Endothelial cell of umbilical vein (primary cell): ENCODE results near the gene OR10A2. TPM values are rescaled to one million over a fixed set of nuclear protein-coding genes. Genes with fewer than 3 reads are reported as not detected.

Source experiments
- BruUV-seq: library from RNA; stranded (reverse); fragments of 400-500 nt; replicated peaks from 2 replicates; lab custom pipeline; 2021; lab: Mats Ljungman, UMichigan
- CTCF ChIA-PET: fragments of 300-600, 350-600 bp; sonication (Branson Sonifier 250); formaldehyde crosslinking; loops from one replicate; lab custom pipeline; 2021; ENCODE audit warnings: antibody characterized with exemption, inconsistent platforms; lab: Charles Lee
- POLR2A ChIA-PET: fragments of 300-600, 350-600 bp; sonication (Branson Sonifier 250); formaldehyde crosslinking; loops from one replicate; lab custom pipeline; 2021; ENCODE audit warnings: antibody characterized with exemption, inconsistent platforms; lab: Charles Lee
- DNase-seq: peaks from one replicate; pipeline ENCODE4 v3.0.0-alpha.2; 2011; ENCODE audit warnings: low read depth, low spot score
- FAIRE-seq: peaks from 2 replicates; lab custom pipeline; 2011; peaks lifted over from hg19 to GRCh38; lab: Jason Lieb, UNC
- H2AFZ ChIP-seq: 2 replicates; pipeline ENCODE4 v1.6.0; 2012; ENCODE audit warnings: low read depth, low read length, control low read depth, inconsistent platforms
- H3K27ac ChIP-seq: 2 replicates; pipeline ENCODE4 v1.5.1; 2011; ENCODE audit warnings: low read depth, mild to moderate bottlenecking, control low read depth, low read length, moderate library complexity; ENCODE audit not compliant: insufficient read depth
- H3K27me3 ChIP-seq, 2 experiments: 2 replicates each; pipeline versions ENCODE4 v1.6.0 to v1.6.1; 2011; ENCODE audit warnings: low read length in 2 of 2, mixed read lengths in 1 of 2; ENCODE audit not compliant: control insufficient read depth in 2 of 2, insufficient read depth in 2 of 2
- H3K36me3 ChIP-seq, 2 experiments: 2 replicates in 1 of 2; 3 replicates in 1 of 2; pipeline ENCODE4 v1.5.1; 2011; ENCODE audit warnings: low read length in 2 of 2, mild to moderate bottlenecking in 1 of 2, moderate library complexity in 1 of 2; ENCODE audit not compliant: control insufficient read depth in 2 of 2, insufficient read depth in 2 of 2; ENCODE audit errors: extremely low read depth in 1 of 2
- H3K4me1 ChIP-seq: 3 replicates; pipeline ENCODE4 v1.5.1; 2011; ENCODE audit warnings: mild to moderate bottlenecking, low read length; ENCODE audit not compliant: control insufficient read depth, insufficient read depth; ENCODE audit errors: extremely low read depth
- H3K4me2 ChIP-seq: 2 replicates; pipeline ENCODE4 v1.6.1; 2011; ENCODE audit warnings: low read length, control low read depth, mixed read lengths; ENCODE audit not compliant: insufficient read depth
- H3K4me3 ChIP-seq, 3 experiments: fragments of 200-600 bp in 1 of 3; sonication (generic), shearing (Covaris generic) in 1 of 3; replicated peaks in 1 of 3; 2 replicates each; pipeline ENCODE4 v1.5.1; 2011 to 2016; ENCODE audit warnings: control low read depth in 3 of 3, low read length in 3 of 3, mild to moderate bottlenecking in 2 of 3, inconsistent platforms in 1 of 3, low read depth in 1 of 3, moderate library complexity in 1 of 3; ENCODE audit not compliant: insufficient read depth in 1 of 3
- H3K79me2 ChIP-seq: 2 replicates; pipeline ENCODE4 v1.6.0; 2012; ENCODE audit warnings: low read length, inconsistent platforms; ENCODE audit not compliant: control insufficient read depth, insufficient read depth
- H3K9ac ChIP-seq: replicated peaks from 2 replicates; pipeline ENCODE3; 2011; ENCODE audit warnings: low read length, control low read depth; ENCODE audit not compliant: insufficient read depth; ENCODE audit errors: extremely low read depth
- H3K9me1 ChIP-seq: replicated peaks from 3 replicates; pipeline ENCODE4 v1.6.0; 2011; ENCODE audit warnings: mild to moderate bottlenecking, low read length; ENCODE audit not compliant: control insufficient read depth, insufficient read depth; ENCODE audit errors: extremely low read depth
- H3K9me3 ChIP-seq: replicated peaks from 2 replicates; pipeline ENCODE4 v1.5.1; 2012; ENCODE audit warnings: low read length, inconsistent platforms; ENCODE audit not compliant: control insufficient read depth, insufficient read depth
- H4K20me1 ChIP-seq: replicated peaks from 2 replicates; pipeline ENCODE3; 2011; ENCODE audit warnings: mild to moderate bottlenecking, low read length; ENCODE audit not compliant: control insufficient read depth, insufficient read depth; ENCODE audit errors: extremely low read depth
- FOS ChIP-seq: IDR thresholded peaks from 2 replicates; pipeline ENCODE4 v1.6.1; 2011; ENCODE audit warnings: mild to moderate bottlenecking, low read length, moderate library complexity, borderline replicate concordance; ENCODE audit not compliant: insufficient read depth
- GATA2 ChIP-seq: IDR thresholded peaks from 2 replicates; pipeline ENCODE4 v1.7.0; 2011; ENCODE audit warnings: low read depth, mild to moderate bottlenecking, moderate library complexity, mixed read lengths, low read length; ENCODE audit not compliant: insufficient read length, insufficient read depth
- MYC ChIP-seq: IDR thresholded peaks from one replicate; pipeline ENCODE4 v1.6.1; 2011; ENCODE audit warnings: mild to moderate bottlenecking, low read depth, low read length
- POLR2A ChIP-seq: IDR thresholded peaks from 2 replicates; pipeline ENCODE4 v1.6.1; 2012; ENCODE audit warnings: low read depth, mild to moderate bottlenecking, control low read depth, low read length
- POLR2AphosphoS5 ChIP-seq: IDR thresholded peaks from 2 replicates; pipeline ENCODE4 v1.6.1; 2012; ENCODE audit warnings: low read depth, mild to moderate bottlenecking, control low read depth, low read length, moderate library complexity; ENCODE audit not compliant: insufficient read depth
- dilution Hi-C: fragments of 300-500 bp; cut with MboI; formaldehyde crosslinking; loops from one replicate; pipeline ENCODE4 v1.15.0; 2019; ENCODE audit warnings: low sequenced_read_pairs; ENCODE audit not compliant: extremely low pct_ligation_motif_present
- intact Hi-C: fragments of 100-400 bp; cut with micrococcal nuclease; formaldehyde crosslinking; loops from one replicate; pipeline ENCODE4 v1.10.0; 2022
- polyA plus RNA-seq, 4 experiments: library from polyadenylated mRNA; depleted of rRNA in 3 of 4; stranded (reverse) in 3 of 4; unstranded in 1 of 4; fragments of >200 nt; gene quantifications; 2 replicates each; pipeline versions ENCODE4 v1.2.1 to v1.2.3, GENCODE V29; 2011 to 2012; ENCODE audit warnings: missing spikeins in 1 of 4
- total RNA-seq: library from RNA; stranded (reverse); gene quantifications from 2 replicates; pipeline ENCODE4 v1.2.3, GENCODE V29; 2021
- TF ChIP-seq, protein P1 (sequence below), 2 donors: IDR thresholded peaks; 1 replicate in 1 of 2; 2 replicates in 1 of 2; pipeline ENCODE4 v1.5.1; 2011; ENCODE audit warnings: low read length in 2 of 2, mild to moderate bottlenecking in 2 of 2, moderate library complexity in 2 of 2, control low read depth in 1 of 2, inconsistent platforms in 1 of 2, low read depth in 1 of 2; ENCODE audit not compliant: insufficient read depth in 1 of 2; ENCODE audit errors: extremely low read depth in 1 of 2
- TF ChIP-seq, protein P2 (sequence below): IDR thresholded peaks from 2 replicates; pipeline ENCODE4 v1.6.1; 2011; ENCODE audit not compliant: insufficient read depth, insufficient read length

OR10A2 gene
- total and polyA plus RNA-seq, 2 donors (not counting 3 experiments of a cell fraction or from before 2014, with no cell fraction given), result not detected

DNA sequence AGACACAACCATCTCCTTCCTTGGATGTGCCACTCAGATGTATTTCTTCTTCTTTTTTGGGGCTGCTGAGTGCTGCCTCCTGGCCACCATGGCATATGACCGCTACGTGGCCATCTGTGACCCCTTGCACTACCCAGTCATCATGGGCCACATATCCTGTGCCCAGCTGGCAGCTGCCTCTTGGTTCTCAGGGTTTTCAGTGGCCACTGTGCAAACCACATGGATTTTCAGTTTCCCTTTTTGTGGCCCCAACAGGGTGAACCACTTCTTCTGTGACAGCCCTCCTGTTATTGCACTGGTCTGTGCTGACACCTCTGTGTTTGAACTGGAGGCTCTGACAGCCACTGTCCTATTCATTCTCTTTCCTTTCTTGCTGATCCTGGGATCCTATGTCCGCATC, 14.1 kb downstream of the OR10A2 start:
- no peak for DNase-seq
- dilution Hi-C loops, result no loop called here
- no TSS peak for BruUV-seq
- ChIA-PET POLR2A (no interaction called here), CTCF (no interaction called here)
- no peak overlapping the region for H3K9ac ChIP-seq
- peaks cover 0 to 3% of the 10 kb centered on the region in 2 experiments for H3K27me3 ChIP-seq
- H3K79me2 ChIP-seq, result no peaks in the 10 kb centered on the region
- no peaks in the 10 kb centered on the region for H3K9me1 ChIP-seq
- H3K4me2 ChIP-seq, result no peak overlapping the region
- no peaks in the 10 kb centered on the region for H3K36me3 ChIP-seq
- TF ChIP-seq POLR2AphosphoS5 (no peak), POLR2A (no peak), MYC (no peak), FOS (no peak), GATA2 (no peak)
- TF ChIP-seq, protein P1, sequence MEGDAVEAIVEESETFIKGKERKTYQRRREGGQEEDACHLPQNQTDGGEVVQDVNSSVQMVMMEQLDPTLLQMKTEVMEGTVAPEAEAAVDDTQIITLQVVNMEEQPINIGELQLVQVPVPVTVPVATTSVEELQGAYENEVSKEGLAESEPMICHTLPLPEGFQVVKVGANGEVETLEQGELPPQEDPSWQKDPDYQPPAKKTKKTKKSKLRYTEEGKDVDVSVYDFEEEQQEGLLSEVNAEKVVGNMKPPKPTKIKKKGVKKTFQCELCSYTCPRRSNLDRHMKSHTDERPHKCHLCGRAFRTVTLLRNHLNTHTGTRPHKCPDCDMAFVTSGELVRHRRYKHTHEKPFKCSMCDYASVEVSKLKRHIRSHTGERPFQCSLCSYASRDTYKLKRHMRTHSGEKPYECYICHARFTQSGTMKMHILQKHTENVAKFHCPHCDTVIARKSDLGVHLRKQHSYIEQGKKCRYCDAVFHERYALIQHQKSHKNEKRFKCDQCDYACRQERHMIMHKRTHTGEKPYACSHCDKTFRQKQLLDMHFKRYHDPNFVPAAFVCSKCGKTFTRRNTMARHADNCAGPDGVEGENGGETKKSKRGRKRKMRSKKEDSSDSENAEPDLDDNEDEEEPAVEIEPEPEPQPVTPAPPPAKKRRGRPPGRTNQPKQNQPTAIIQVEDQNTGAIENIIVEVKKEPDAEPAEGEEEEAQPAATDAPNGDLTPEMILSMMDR (IDR thresholded peaks at IDR 0.05; ENCODE audit: extremely low read depth in 1 of 2, insufficient read depth in 1 of 2, low read depth in 1 of 2, low read length in 2 of 2), result no peak
- TF ChIP-seq, protein P2, sequence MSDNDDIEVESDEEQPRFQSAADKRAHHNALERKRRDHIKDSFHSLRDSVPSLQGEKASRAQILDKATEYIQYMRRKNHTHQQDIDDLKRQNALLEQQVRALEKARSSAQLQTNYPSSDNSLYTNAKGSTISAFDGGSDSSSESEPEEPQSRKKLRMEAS, result no peak
- H3K9me3 ChIP-seq, result no peaks in the 10 kb centered on the region
- no peaks in the 10 kb centered on the region for H4K20me1 ChIP-seq
- H3K4me3 ChIP-seq, result no peak overlapping the region
- no peaks in the 10 kb centered on the region for H3K4me1 ChIP-seq
- H3K27ac ChIP-seq, result no peak overlapping the region
- intact Hi-C loops, result no loop called here
- FAIRE-seq, result no peak
- H2AFZ ChIP-seq, result no peak overlapping the region
